Mesodermal cell (in vitro differentiated cells): ENCODE measurements around the gene DPM3.

Experiments used
- H3K27ac ChIP-seq: 2 replicates; pipeline ENCODE4 v1.7.0; 2013; ENCODE audit warnings: mild to moderate bottlenecking, low read depth, low read length, moderate library complexity; ENCODE audit not compliant: severe bottlenecking
- H3K36me3 ChIP-seq: 2 replicates; pipeline ENCODE4 v1.7.1; 2013; ENCODE audit warnings: mild to moderate bottlenecking, low read length, moderate library complexity; ENCODE audit not compliant: control insufficient read depth, insufficient read depth
- H3K4me1 ChIP-seq: one replicate; pipeline ENCODE4 v1.7.1; 2013; ENCODE audit warnings: mild to moderate bottlenecking, low read length; ENCODE audit not compliant: insufficient read depth, control insufficient read depth, poor library complexity, severe bottlenecking
- H3K4me3 ChIP-seq: 2 replicates; pipeline ENCODE4 v1.7.0; 2013; ENCODE audit warnings: low read length, control low read depth, mild to moderate bottlenecking; ENCODE audit not compliant: insufficient read depth, poor library complexity, severe bottlenecking; ENCODE audit errors: extremely low read depth
- H3K9me3 ChIP-seq: 2 replicates; pipeline ENCODE4 v1.7.1; 2013; ENCODE audit warnings: mild to moderate bottlenecking, low read length, moderate library complexity; ENCODE audit not compliant: control insufficient read depth
- WGBS, 2 experiments: methylation state at CpG; one replicate each; pipeline ENCODE4 v1.1.5; 2013; ENCODE audit warnings: missing lambda C conversion rate in 2 of 2; ENCODE audit not compliant: insufficient coverage in 2 of 2; 5-methylcytosine and 5-hydroxymethylcytosine counted together

Gene DPM3

DNA sequence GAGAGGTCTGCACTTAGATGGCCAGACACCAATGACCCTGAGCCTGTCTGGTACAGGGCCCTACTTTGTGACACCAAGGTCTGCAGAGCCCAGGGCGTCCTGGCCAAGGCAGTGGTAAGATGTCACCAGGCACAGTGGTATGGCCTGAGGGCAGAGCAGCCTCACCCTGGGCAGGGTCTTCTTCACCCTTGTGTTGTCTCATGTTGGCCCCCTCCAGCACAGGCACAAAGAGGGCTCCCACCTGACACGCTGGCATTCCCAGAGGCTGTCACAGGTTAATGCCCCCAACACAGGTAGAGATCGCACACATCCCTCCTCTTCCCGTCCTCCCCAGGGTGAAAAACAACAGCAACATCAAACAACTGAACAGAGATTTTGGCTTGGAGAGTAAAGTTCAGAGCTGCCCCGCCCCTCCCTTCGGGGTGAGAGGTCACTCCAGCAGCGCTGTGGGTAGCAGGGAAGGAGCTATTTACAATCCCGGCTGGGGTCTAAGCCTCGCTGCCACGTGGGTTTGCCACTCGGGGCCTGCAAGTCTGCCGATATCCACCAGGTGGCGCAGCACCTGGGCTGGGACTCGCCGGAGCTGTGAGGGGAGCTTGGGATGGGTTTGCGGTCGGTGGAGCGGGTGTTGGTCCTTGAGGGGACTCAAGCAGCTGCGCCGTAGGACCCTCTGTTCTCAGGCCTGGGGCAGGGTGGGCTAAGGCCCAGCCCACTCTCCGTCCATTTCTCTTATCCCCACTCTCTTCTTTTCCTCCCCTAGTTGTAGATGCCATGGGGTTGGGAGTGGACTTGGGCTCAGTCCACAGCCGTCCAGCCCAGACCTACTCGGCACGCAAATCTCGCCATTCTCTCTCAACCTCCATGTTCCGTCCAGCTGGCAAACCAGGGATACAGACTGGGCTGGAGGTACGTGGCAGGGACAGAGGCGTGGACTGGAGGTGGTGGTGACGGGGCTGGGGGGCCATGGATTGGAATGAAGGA, 49.0 kb downstream of the DPM3 start:
- Histone ChIP-seq H3K27ac (no peak overlapping the region), H3K36me3 (no peaks in the 10 kb centered on the region), H3K4me1 (peaks cover 4% of the 10 kb centered on the region), H3K4me3 (no peak overlapping the region), H3K9me3 (no peaks in the 10 kb centered on the region)
- 32 to 55% methylated on average over 15 to 18 of the region's 29 CpGs for WGBS, 2 experiments
